Upper lobe of left lung (tissue), 4 donors: ENCODE measurements around the gene TPD52L1.

ENCODE experiments used
- EP300 ChIP-seq, 4 donors: sonication (generic); formaldehyde crosslinking; IDR thresholded peaks; one replicate each; pipeline ENCODE4 v1.5.1; 2017; ENCODE audit warnings: antibody characterized with exemption in 4 of 4, control low read depth in 2 of 4
- POLR2A ChIP-seq, 4 donors: fragments of 450-650 bp; IDR thresholded peaks; one replicate each; pipeline ENCODE4 v1.5.1; 2016 to 2017; ENCODE audit warnings: antibody characterized with exemption in 4 of 4, mild to moderate bottlenecking in 2 of 4

GRCh38 chr6:125170376-125170775 is 16.8 kb downstream of the TPD52L1 start:
- TF ChIP-seq EP300 (IDR thresholded peaks at IDR 0.05) (no peak), POLR2A (IDR thresholded peaks at IDR 0.05) (no peak)
